ENCODE data around the gene STRIP2. TPM values are rescaled to one million over a fixed set of nuclear protein-coding genes. Genes with fewer than 3 reads are reported as not detected.

STRIP2 gene
- total RNA-seq, 3 donors from 2014 or later (not counting 1 experiment from before 2014, with no cell fraction given): 1.7 to 2.3 (median 2.1) TPM

DNA sequence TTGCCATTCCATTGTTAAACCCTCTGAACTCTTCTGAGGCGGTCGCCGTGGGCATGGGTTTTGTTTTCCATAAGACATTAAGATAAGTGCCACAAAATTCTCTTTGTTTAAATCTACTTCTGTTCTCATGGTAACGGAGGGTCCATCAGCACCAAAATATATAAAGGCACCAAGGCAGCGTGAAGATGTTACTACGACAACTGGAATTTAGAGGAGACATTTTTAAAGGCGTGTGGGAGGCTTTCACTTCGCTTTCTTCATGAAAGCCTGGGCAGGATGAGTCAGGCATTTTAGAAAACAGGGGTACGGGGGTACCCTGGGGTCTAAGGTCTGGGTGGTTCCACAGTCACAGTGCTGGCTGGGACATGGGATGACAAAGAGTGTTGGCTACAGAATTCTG, 102.1 kb downstream of the STRIP2 start:
- TF ChIP-seq, protein P1, sequence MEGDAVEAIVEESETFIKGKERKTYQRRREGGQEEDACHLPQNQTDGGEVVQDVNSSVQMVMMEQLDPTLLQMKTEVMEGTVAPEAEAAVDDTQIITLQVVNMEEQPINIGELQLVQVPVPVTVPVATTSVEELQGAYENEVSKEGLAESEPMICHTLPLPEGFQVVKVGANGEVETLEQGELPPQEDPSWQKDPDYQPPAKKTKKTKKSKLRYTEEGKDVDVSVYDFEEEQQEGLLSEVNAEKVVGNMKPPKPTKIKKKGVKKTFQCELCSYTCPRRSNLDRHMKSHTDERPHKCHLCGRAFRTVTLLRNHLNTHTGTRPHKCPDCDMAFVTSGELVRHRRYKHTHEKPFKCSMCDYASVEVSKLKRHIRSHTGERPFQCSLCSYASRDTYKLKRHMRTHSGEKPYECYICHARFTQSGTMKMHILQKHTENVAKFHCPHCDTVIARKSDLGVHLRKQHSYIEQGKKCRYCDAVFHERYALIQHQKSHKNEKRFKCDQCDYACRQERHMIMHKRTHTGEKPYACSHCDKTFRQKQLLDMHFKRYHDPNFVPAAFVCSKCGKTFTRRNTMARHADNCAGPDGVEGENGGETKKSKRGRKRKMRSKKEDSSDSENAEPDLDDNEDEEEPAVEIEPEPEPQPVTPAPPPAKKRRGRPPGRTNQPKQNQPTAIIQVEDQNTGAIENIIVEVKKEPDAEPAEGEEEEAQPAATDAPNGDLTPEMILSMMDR (IDR thresholded peaks at IDR 0.05): no peak
- Histone ChIP-seq H3K27me3 (ENCODE audit: control insufficient read depth, insufficient read depth, low read length) (no peaks in the 10 kb centered on the region), H3K4me3 (ENCODE audit: low read length) (peak overlapping the region; percentile 15), H3K27ac (ENCODE audit: low read length) (peak overlapping the region; percentile 90), H3K4me1 (ENCODE audit: control insufficient read depth, insufficient read depth, low read length) (peaks cover 46% of the 10 kb centered on the region), H3K9me3 (ENCODE audit: control insufficient read depth, insufficient read depth, low read length) (no peaks in the 10 kb centered on the region), H3K36me3 (ENCODE audit: control insufficient read depth, insufficient read depth, low read length) (no peaks in the 10 kb centered on the region)
- Mint-ChIP-seq H3K36me3 (no peaks in the 10 kb centered on the region), H3K4me3 (peak overlapping the region; percentile 96), H3K4me1 (peaks cover 55 to 64% of the 10 kb centered on the region in 2 donors), H3K27me3 (ENCODE audit: low read depth in 2 of 2) (no peaks in the 10 kb centered on the region), H3K9me3 (no peaks in the 10 kb centered on the region), H3K27ac (peak overlapping the region; percentile 92 to 99)
- intact Hi-C loops (cut with micrococcal nuclease): loop anchor here (5.0 kb wide), 3 partner anchors 34 to 416 kb away; partner anchors contain the start of genes NRF1, SMKR1 and UBE2H
- ATAC-seq (peak in 2 of 3 donors; percentile 56 to 57), DNase-seq (peak in 1 of 2 donors; percentile 31)
- 23% methylated on average over 9 of the region's 9 CpGs for WGBS (ENCODE audit: insufficient coverage)

Other genes starting within 250 kb of the STRIP2 start
- gene SMO, start 245.8 kb upstream of the STRIP2 start, total RNA-seq: under 1 TPM; 0.09 to 0.50 (median 0.50) TPM
- 10 to 100 TPM; 11.6 to 15.2 (median 14.5) TPM for gene AHCYL2, start 209.4 kb upstream of the STRIP2 start, total RNA-seq
- gene SMKR1, start 68.1 kb downstream of the STRIP2 start, total RNA-seq: 1 to 10 TPM; 4.9 to 9.7 (median 8.4) TPM
- 10 to 100 TPM; 39.8 to 43.5 (median 40.1) TPM for gene NRF1, start 177.3 kb downstream of the STRIP2 start, total RNA-seq

Data from natural killer cell (primary cell).